ENCODE measurements around the gene HNRNPA1.
"Not testable (repeated sequence)": the region's sequence is repeated elsewhere in the genome, so short reads cannot be mapped to it uniquely, and the experiment has no call there.

The HNRNPA1 gene

GRCh38 chr12:54300225-54300731 is 19.8 kb downstream of the HNRNPA1 start:
- DNase-seq: no peak

- DNase-seq: no peak
Measured at GRCh38 chr12:54300732-54301427, 20.4 kb downstream of the HNRNPA1 start, which contains the start of gene NFE2. NFE2 (minus strand) TSS chr12:54301015; CDS start chr12:54295248, 5,767 bp downstream.

- DNase-seq: no peak
Measured at GRCh38 chr12:54301428-54302048, 21.0 kb downstream of the HNRNPA1 start.

GRCh38 chr12:54303640-54304039 is 23.1 kb downstream of the HNRNPA1 start:
- no peak for DNase-seq

- DNase-seq: peak; percentile 45
Measured at GRCh38 chr12:54304187-54304810, 23.8 kb downstream of the HNRNPA1 start.

GRCh38 chr12:54306925-54307741 is 26.6 kb downstream of the HNRNPA1 start:
- peak; percentile 55 for DNase-seq

GRCh38 chr12:54311051-54311450 is 30.5 kb downstream of the HNRNPA1 start:
- DNase-seq: no peak

GRCh38 chr12:54312309-54312708 is 31.8 kb downstream of the HNRNPA1 start:
- DNase-seq: not testable (repeated sequence)

GRCh38 chr12:54321363-54321762 is 40.8 kb downstream of the HNRNPA1 start:
- no peak for DNase-seq

- DNase-seq: peak; percentile 99
Measured at GRCh38 chr12:54324617-54325441, 44.3 kb downstream of the HNRNPA1 start, which contains the start of gene COPZ1. COPZ1 (plus strand) TSS chr12:54325131; CDS start chr12:54325164, 33 bp downstream.

GRCh38 chr12:54325442-54326109 is 45.0 kb downstream of the HNRNPA1 start:
- not testable (repeated sequence) for DNase-seq

GRCh38 chr12:54328595-54329337 is 48.2 kb downstream of the HNRNPA1 start:
- no peak for DNase-seq

- DNase-seq: no peak
Measured at GRCh38 chr12:54329759-54330158, 49.2 kb downstream of the HNRNPA1 start.

- no peak for DNase-seq
Measured at GRCh38 chr12:54330442-54330841, 49.9 kb downstream of the HNRNPA1 start.

GRCh38 chr12:54331461-54331860 is 50.9 kb downstream of the HNRNPA1 start:
- DNase-seq: no peak

GRCh38 chr12:54333420-54334034 is 53.0 kb downstream of the HNRNPA1 start:
- no peak for DNase-seq
